ENCODE results near the gene OR4M2.
A peak's percentile ranks its signal among the peaks of the same experiment; 100 is the strongest.
"Not testable (repeated sequence)": the region's sequence is repeated elsewhere in the genome, so short reads cannot be mapped to it uniquely, and the experiment has no call there.

Gene OR4M2, protein sequence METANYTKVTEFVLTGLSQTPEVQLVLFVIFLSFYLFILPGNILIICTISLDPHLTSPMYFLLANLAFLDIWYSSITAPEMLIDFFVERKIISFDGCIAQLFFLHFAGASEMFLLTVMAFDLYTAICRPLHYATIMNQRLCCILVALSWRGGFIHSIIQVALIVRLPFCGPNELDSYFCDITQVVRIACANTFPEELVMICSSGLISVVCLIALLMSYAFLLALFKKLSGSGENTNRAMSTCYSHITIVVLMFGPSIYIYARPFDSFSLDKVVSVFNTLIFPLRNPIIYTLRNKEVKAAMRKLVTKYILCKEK

GRCh38 chr15:22080227-22080626 is at the start of gene OR4M2:
Gene OR4M2, plus strand, starts transcription at chr15:22080527. Its CDS starts 98 bp downstream, at chr15:22080625.
- H3K27me3 Mint-ChIP-seq; ATAC-seq (replicated peaks); H3K27ac Mint-ChIP-seq: not testable (repeated sequence)

DNA sequence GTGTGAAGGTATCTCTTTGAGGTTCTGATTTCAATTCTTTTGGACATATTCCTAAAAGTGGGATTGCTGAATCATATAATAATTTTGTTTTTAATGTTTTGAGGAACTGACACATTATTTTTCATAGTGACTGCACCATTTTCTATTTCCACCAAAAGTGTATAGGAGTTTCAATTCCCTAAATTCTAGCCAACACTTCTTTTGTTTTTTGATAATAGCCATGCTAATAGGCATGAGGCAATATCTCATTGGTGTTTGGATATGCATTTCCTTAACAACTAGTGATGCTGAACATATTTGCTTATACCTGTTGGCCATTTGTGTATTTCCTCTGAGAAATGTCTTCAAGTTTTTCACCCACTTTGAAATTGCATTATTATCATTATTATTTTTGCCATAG is 11.1 kb upstream of the OR4M2 start:
- not testable (repeated sequence) for H3K4me3 Mint-ChIP-seq, H3K27me3 Mint-ChIP-seq, DNase-seq, H3K9me3 Mint-ChIP-seq, H3K27ac Mint-ChIP-seq, H3K36me3 Mint-ChIP-seq, H3K4me1 Mint-ChIP-seq
- ATAC-seq (replicated peaks) = peak; percentile 25 to 61

More at GRCh38 chr15:22080227-22080626, at the start of gene OR4M2:
- not testable (repeated sequence) for DNase-seq, H3K36me3 Mint-ChIP-seq, H3K4me1 Mint-ChIP-seq, H3K4me3 Mint-ChIP-seq, H3K9me3 Mint-ChIP-seq

DNA sequence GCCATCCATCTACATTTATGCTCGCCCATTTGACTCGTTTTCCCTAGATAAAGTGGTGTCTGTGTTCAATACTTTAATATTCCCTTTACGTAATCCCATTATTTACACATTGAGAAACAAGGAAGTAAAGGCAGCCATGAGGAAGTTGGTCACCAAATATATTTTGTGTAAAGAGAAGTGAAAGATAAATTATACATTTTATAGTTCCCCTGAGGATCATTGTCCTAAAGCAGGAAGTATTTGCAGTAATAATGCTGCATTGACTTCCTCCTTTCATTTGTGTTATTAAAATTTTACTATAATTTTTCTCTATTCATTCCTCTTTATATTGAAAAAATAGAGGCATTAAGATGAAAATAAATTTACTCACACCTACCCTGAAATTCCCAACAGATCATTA is 1.1 kb downstream of the OR4M2 start:
- not testable (repeated sequence) for H3K9me3 Mint-ChIP-seq; H3K36me3 Mint-ChIP-seq; H3K27me3 Mint-ChIP-seq; H3K4me1 Mint-ChIP-seq; DNase-seq; H3K27ac Mint-ChIP-seq; H3K4me3 Mint-ChIP-seq; ATAC-seq (replicated peaks)

GRCh38 chr15:22098616-22099253 is 18.4 kb downstream of the OR4M2 start:
- not testable (repeated sequence) for H3K4me1 Mint-ChIP-seq
- ATAC-seq (replicated peaks) = peak; percentile 45 to 59

DNA sequence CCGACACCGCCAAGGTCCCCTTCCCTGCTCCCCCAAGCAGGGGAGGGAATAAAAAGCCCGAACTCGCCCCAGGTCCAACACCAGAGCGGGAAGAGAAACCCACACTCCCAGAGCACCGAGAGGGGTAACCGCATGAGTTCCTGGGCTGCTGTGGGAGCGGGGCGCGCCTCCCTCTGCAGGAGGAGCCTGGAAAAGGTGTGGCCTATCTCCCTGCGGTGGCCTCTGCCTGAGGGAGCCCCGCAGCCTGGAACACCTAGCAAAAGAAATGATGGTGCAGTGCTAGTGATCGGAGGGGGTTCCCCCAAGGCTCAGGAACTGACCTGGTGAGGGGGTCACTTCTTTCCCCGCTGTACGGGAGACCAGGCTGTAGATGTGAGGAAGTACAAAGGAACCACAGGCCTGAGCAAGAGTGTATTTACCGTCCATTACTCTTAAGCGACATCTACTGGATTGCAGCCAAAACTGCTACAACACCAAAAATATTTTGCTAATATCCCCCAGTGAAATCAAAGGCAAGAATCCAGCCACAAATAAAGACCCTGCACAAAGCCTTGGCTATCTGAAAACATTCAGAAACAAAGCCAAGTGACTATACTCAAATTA is 19.1 kb downstream of the OR4M2 start:
- not testable (repeated sequence) for DNase-seq, H3K27ac Mint-ChIP-seq, H3K36me3 Mint-ChIP-seq, H3K9me3 Mint-ChIP-seq, H3K27me3 Mint-ChIP-seq, H3K4me3 Mint-ChIP-seq, H3K4me1 Mint-ChIP-seq
- ATAC-seq (replicated peaks) = peak; percentile 73 to 89

More at GRCh38 chr15:22098616-22099253, 18.4 kb downstream of the OR4M2 start:
- not testable (repeated sequence) for H3K27me3 Mint-ChIP-seq, H3K36me3 Mint-ChIP-seq, H3K27ac Mint-ChIP-seq, DNase-seq, H3K9me3 Mint-ChIP-seq, H3K4me3 Mint-ChIP-seq

GRCh38 chr15:22122033-22122432 is 41.7 kb downstream of the OR4M2 start:
- H3K27me3 Mint-ChIP-seq; H3K27ac Mint-ChIP-seq; H3K4me3 Mint-ChIP-seq; H3K4me1 Mint-ChIP-seq; H3K9me3 Mint-ChIP-seq; ATAC-seq (replicated peaks); DNase-seq; H3K36me3 Mint-ChIP-seq: not testable (repeated sequence)
